Measurements from ENCODE around the gene HID1.

DNA sequence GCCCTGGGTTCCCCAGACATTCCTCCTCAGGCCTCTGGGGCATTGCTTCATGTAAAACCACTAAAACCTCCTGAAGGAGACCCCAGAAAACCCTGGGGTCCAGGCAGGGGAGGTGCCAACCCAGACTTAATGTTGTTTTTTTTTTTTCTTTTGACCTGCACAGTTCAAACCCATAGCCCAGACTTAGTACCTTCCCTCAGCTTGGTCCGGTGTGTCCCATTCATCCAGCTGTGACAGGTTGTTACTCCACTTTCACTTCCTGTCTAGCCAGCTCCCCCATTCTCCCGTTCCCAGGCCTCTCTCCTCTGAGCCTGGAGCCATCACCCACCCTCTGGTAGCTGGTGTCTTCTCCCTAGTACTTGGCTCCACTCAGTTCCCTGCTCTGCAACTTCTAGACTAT is 19.7 kb upstream of the HID1 start:
- TF ChIP-seq CTCF (IDR thresholded peaks at IDR 0.05; ENCODE audit: low read depth, low read length) (no peak), POLR2A (IDR thresholded peaks at IDR 0.05; ENCODE audit: extremely low read depth, insufficient read length) (no peak), MAX (IDR thresholded peaks at IDR 0.05; ENCODE audit: low read depth, low read length) (no peak)
